CD4-positive, CD25-positive, alpha-beta regulatory T cell (primary cell): ENCODE results near the gene FCHSD2. TPM values are rescaled to one million over a fixed set of nuclear protein-coding genes. Genes with fewer than 3 reads are reported as not detected.

Source experiments
- ATAC-seq, 2 donors: fragments of 150-1000 bp; cut with Tn5 transposase; one replicate each; pipeline ENCODE4 v1.10.0; 2021; ENCODE audit warnings: low read depth in 2 of 2, moderate number of reproducible peaks in 2 of 2, moderate library complexity in 1 of 2
- DNase-seq, 3 donors: peaks; one replicate each; pipeline versions ENCODE4 v3.0.0 to v3.0.0-alpha.2; 2012 to 2022; ENCODE audit warnings: mixed read lengths in 1 of 3
- H3K27ac ChIP-seq: one replicate; pipeline ENCODE4 v1.7.0; 2013; ENCODE audit warnings: mild to moderate bottlenecking, low read length; ENCODE audit not compliant: insufficient read depth, poor library complexity, severe bottlenecking
- H3K27me3 ChIP-seq: one replicate; pipeline ENCODE4 v1.7.0; 2013; ENCODE audit warnings: low read length; ENCODE audit not compliant: control insufficient read depth, insufficient read depth
- H3K36me3 ChIP-seq: one replicate; pipeline ENCODE4 v1.7.0; 2013; ENCODE audit warnings: mild to moderate bottlenecking, low read length, moderate library complexity; ENCODE audit not compliant: control insufficient read depth, insufficient read depth
- H3K4me1 ChIP-seq: 2 replicates; pipeline ENCODE4 v1.7.0; 2013; ENCODE audit warnings: mild to moderate bottlenecking, low read length; ENCODE audit not compliant: insufficient read depth, control insufficient read depth, poor library complexity, severe bottlenecking
- H3K4me3 ChIP-seq: one replicate; pipeline ENCODE4 v1.7.0; 2013; ENCODE audit warnings: low read depth, mild to moderate bottlenecking, low read length, moderate library complexity
- H3K9me3 ChIP-seq, 2 experiments: 1 replicate in 1 of 2; 2 replicates in 1 of 2; pipeline ENCODE4 v1.7.0; 2013; ENCODE audit warnings: low read length in 2 of 2, mild to moderate bottlenecking in 1 of 2, moderate library complexity in 1 of 2; ENCODE audit not compliant: control insufficient read depth in 2 of 2
- H3K27ac Mint-ChIP-seq, 3 donors: one replicate each; pipeline ENCODE4 v1.8.0; 2020 to 2022; ENCODE audit warnings: mild to moderate bottlenecking in 3 of 3, mixed read lengths in 3 of 3, moderate library complexity in 2 of 3
- H3K27me3 Mint-ChIP-seq: one replicate; pipeline ENCODE4 v1.8.0; 2022; ENCODE audit warnings: mild to moderate bottlenecking, mixed read lengths
- H3K36me3 Mint-ChIP-seq: one replicate; pipeline ENCODE4 v1.8.0; 2020; ENCODE audit warnings: mixed read lengths
- H3K4me1 Mint-ChIP-seq, 4 donors: one replicate each; pipeline ENCODE4 v1.8.0; 2020 to 2022; ENCODE audit warnings: mixed read lengths in 4 of 4, mild to moderate bottlenecking in 1 of 4
- H3K4me3 Mint-ChIP-seq, 4 donors: one replicate each; pipeline ENCODE4 v1.8.0; 2020 to 2022; ENCODE audit warnings: mild to moderate bottlenecking in 4 of 4, mixed read lengths in 4 of 4, moderate library complexity in 3 of 4
- H3K9me3 Mint-ChIP-seq, 7 donors: one replicate each; pipeline ENCODE4 v1.8.0; 2020 to 2022; ENCODE audit warnings: mixed read lengths in 7 of 7, mild to moderate bottlenecking in 3 of 7, moderate library complexity in 2 of 7
- polyA plus RNA-seq, 4 donors: library from polyadenylated mRNA; unstranded; fragments of 300-500 nt; fragmentation: Illumina TruSeq; gene quantifications; one replicate each; pipeline ENCODE4 v1.2.3, GENCODE V29; 2021
- total RNA-seq: library from RNA; stranded (reverse); gene quantifications from one replicate; pipeline ENCODE4 v1.2.3, GENCODE V29; 2022

FCHSD2 gene
- total and polyA plus RNA-seq, 5 donors from 2014 or later, result 13.5 to 56.6 (median 19.6) TPM

DNA sequence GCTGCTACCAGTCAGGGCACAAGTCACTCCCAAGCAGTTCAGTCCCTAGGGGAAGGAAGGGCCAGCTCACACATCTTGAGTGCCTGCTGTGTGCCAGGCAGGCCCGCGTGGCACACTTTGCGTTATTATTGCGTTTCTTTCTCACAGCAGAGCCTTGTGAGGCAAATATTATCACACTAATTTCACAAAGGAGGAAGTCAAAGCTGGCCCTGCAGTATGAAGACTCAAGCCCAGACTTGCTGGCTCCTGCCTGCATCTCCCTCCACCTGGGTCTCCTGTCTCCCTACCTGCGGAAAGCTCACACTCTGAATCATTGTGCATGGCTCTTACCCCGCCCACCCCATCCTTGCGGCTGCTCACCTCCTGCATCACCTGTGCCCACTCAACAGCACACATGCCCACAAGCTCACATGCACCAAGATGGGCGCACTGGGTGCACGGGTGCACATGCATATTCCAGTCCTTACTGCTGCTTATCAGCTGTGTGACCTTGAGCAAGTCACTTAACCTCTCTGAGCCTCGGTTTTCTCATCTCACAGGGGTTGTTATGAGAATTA lies 44.3 kb upstream of the FCHSD2 start:
- Mint-ChIP-seq H3K4me3 (no peak overlapping the region), H3K27ac (no peak overlapping the region), H3K36me3 (no peaks in the 10 kb centered on the region), H3K9me3 (no peaks in the 10 kb centered on the region), H3K27me3 (peaks cover 14% of the 10 kb centered on the region), H3K4me1 (peaks cover 0 to 5% (median 4%) of the 10 kb centered on the region in 4 donors)
- no peak for ATAC-seq
- peaks cover 5% of the 10 kb centered on the region for H3K27me3 ChIP-seq
- H3K27ac ChIP-seq, result no peak overlapping the region
- no peaks in the 10 kb centered on the region for H3K4me1 ChIP-seq
- no peak overlapping the region for H3K4me3 ChIP-seq
- H3K9me3 ChIP-seq, result no peaks in the 10 kb centered on the region
- DNase-seq, result no peak
- H3K36me3 ChIP-seq, result no peaks in the 10 kb centered on the region

DNA sequence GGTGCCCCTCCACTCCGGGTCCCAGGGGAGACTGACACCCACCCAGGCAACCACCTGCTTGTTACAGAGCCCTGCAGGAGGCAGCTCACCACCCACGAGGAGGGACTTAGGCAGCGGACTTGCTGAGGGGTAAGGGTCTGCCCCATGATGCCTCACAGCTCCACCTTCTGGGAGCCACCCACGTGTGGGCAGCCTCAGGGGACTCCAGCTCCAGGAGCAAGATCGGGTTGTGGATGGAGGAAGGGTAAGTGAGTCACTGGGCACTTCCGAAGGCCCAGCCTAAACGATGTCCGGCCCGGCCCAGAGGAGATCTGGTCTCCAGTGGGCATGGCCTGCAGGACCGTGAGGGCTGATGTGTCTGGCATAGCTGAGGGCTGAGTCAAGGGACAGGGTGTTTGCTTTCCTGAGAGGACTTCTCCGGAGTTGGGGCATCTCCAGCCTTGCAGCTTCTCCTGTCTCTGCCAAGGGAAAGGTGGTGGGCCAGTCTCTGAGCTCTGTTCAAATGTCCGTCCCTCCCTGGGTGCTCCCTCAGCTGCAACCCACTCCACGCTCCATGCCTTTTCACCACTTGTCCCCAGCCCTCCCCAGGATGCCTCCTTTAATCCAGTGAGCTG lies 43.7 kb upstream of the FCHSD2 start:
- Mint-ChIP-seq H3K9me3 (no peaks in the 10 kb centered on the region), H3K4me1 (peaks cover 0 to 5% (median 4%) of the 10 kb centered on the region in 4 donors), H3K36me3 (no peaks in the 10 kb centered on the region), H3K27me3 (peaks cover 19% of the 10 kb centered on the region), H3K4me3 (no peak overlapping the region), H3K27ac (no peak overlapping the region)
- ATAC-seq (no peak), DNase-seq (no peak)
- no peaks in the 10 kb centered on the region for H3K36me3 ChIP-seq
- no peak overlapping the region for H3K4me3 ChIP-seq
- peaks cover 5% of the 10 kb centered on the region for H3K27me3 ChIP-seq
- H3K4me1 ChIP-seq, result no peaks in the 10 kb centered on the region
- H3K27ac ChIP-seq, result no peak overlapping the region
- H3K9me3 ChIP-seq, result no peaks in the 10 kb centered on the region

DNA sequence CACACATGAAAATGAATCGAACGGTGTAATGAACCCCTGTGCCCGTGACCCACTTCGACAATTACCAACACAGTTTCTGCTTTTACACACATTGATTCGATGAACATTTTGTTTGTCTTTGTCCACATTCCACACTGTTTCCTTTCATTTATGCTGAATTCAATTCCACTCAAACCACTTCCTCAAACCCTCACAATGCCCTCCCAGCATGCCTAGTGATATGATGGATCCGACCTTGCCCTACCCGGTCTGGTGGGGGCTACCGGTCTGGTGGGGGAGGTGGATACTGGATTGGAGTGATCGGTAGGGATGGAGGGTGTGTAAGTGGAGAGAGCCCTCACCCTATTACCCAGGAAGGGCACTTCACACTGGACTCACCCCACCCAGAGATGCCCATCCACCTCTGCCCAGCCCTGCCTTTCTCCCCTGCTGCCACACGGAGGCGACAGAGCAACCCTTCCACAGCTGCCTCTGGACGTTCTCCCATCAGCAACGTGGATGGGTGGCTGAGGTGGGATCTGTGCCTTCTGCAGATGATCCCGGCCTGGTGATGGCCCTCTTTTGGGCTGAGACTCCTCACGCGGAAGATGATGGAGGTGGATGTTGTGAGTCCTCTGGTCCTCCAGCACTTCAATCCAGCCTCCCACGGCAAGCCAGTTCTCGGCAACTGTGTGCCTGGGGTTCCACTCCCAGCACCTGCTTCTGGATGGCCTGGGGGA lies 43.0 kb upstream of the FCHSD2 start:
- peak; percentile 41 to 58 for ATAC-seq
- Histone ChIP-seq H3K27ac (no peak overlapping the region), H3K36me3 (no peaks in the 10 kb centered on the region), H3K4me3 (no peak overlapping the region), H3K27me3 (peaks cover 5% of the 10 kb centered on the region), H3K9me3 (no peaks in the 10 kb centered on the region), H3K4me1 (no peaks in the 10 kb centered on the region)
- DNase-seq, result peak; percentile 4 to 42 (median 17)
- Mint-ChIP-seq H3K4me1 (peaks cover 0 to 5% (median 4%) of the 10 kb centered on the region in 4 donors), H3K27me3 (peaks cover 19% of the 10 kb centered on the region), H3K27ac (no peak overlapping the region), H3K9me3 (no peaks in the 10 kb centered on the region), H3K36me3 (no peaks in the 10 kb centered on the region), H3K4me3 (no peak overlapping the region)

DNA sequence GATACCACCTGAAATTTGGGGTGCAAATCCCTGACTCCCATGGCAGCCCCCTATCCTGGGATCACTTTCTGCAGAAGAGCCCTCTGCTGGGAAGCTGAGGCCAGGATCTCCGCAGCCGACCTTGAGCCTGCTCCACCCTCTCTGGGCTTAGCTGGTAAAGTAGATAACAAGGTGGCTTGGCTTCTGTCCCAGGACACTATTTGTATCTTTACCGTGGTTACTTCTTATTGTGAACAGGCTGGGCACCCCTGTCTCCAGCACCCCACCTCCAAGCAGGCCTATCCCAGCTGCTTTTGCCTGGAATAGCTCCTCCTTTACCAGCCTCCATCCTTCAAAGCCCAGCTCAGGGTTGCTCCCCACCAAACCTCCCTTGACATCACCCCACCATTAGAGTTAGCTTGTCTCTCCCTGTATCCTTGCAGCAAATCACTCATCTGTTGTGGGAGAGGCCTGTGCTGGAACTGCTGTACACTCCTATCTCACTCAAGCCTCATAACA lies 40.8 kb upstream of the FCHSD2 start:
- Mint-ChIP-seq H3K4me1 (peaks cover 0 to 12% (median 8%) of the 10 kb centered on the region in 4 donors), H3K36me3 (no peaks in the 10 kb centered on the region), H3K27me3 (peaks cover 25% of the 10 kb centered on the region), H3K27ac (no peak overlapping the region), H3K9me3 (peaks cover 0 to 4% (median 0%) of the 10 kb centered on the region in 7 donors), H3K4me3 (no peak overlapping the region)
- H3K27ac ChIP-seq, result no peak overlapping the region
- H3K27me3 ChIP-seq, result peaks cover 5% of the 10 kb centered on the region
- no peaks in the 10 kb centered on the region for H3K4me1 ChIP-seq
- no peak for ATAC-seq
- no peak overlapping the region for H3K4me3 ChIP-seq
- no peak for DNase-seq
- no peaks in the 10 kb centered on the region for H3K9me3 ChIP-seq
- no peaks in the 10 kb centered on the region for H3K36me3 ChIP-seq

DNA sequence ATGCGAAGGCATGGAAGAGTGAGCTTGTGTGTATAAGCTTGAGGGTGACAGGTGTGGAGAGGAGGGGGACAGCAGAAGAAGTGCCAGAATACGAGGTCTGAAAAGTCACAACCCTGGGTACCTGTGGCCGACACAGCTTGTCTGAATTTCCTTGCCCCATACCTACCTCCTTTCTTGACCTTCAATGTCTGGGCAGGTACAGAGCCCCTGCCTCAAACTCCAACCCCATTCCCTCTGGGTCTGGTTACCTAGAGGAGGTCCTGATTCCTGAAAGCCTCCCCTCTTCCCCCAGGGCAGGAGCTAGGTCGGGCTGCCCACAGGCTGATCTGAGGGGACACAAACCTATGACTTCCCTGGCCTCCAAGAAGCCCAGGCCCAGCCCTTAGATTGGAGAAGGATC lies 36.6 kb upstream of the FCHSD2 start:
- Mint-ChIP-seq H3K27ac (no peak overlapping the region), H3K4me3 (no peak overlapping the region), H3K27me3 (peaks cover 11% of the 10 kb centered on the region), H3K4me1 (peaks cover 0 to 18% (median 11%) of the 10 kb centered on the region in 4 donors), H3K9me3 (peaks cover 0 to 4% (median 0%) of the 10 kb centered on the region in 7 donors), H3K36me3 (no peaks in the 10 kb centered on the region)
- DNase-seq (no peak), ATAC-seq (no peak)
- Histone ChIP-seq H3K4me1 (no peaks in the 10 kb centered on the region), H3K36me3 (no peaks in the 10 kb centered on the region), H3K27me3 (peaks cover 3% of the 10 kb centered on the region), H3K27ac (no peak overlapping the region), H3K4me3 (no peak overlapping the region), H3K9me3 (no peaks in the 10 kb centered on the region)

DNA sequence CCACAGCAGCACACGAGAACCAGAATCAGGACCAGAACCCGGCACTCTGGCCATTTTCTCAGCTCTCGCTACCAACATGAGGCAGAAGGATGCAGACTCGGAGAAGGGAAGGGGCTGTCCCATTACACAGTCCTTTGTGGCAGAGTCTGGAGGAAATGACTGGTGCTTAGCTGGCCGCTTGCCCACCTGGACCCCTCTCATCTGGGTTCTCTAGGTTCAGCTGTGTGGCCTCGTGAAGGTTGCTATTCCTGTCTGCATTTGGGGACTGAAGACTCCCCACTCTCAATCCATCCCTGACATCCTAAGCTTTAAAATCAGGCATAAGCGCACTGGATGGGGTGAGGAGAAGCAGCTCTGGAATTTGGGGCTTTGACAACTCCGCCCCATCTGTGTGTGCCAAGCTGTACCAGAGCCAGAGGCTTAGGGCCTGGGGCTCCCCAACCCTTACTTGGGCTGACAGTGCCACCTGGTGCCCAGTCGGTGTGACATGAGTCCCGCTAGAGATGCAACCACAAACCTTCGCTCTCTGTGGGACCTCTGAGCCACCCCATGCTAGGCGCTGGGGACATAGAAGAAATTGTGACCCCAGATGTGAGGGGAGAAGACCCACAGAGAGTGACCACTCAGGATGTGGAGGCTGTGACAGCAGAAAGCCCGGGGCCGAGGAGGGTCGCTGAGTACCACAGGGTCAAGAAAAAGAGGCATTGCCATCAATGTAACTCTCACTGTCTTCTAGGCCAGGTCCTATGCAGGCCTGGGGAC lies 35.8 kb upstream of the FCHSD2 start:
- peak overlapping the region in 1 of 3 donors; percentile 25 for H3K27ac Mint-ChIP-seq
- Histone ChIP-seq H3K27me3 (peaks cover 3% of the 10 kb centered on the region), H3K27ac (no peak overlapping the region), H3K4me3 (no peak overlapping the region), H3K9me3 (no peaks in the 10 kb centered on the region), H3K4me1 (no peaks in the 10 kb centered on the region), H3K36me3 (no peaks in the 10 kb centered on the region)
- DNase-seq (peak; percentile 61 to 84 (median 76)), ATAC-seq (peak; percentile 95)
- H3K4me1 Mint-ChIP-seq, result peaks cover 0 to 18% (median 11%) of the 10 kb centered on the region in 4 donors
- H3K27me3 Mint-ChIP-seq, result peaks cover 11% of the 10 kb centered on the region
- H3K36me3 Mint-ChIP-seq, result no peaks in the 10 kb centered on the region
- H3K9me3 Mint-ChIP-seq, result peaks cover 0 to 4% (median 0%) of the 10 kb centered on the region in 7 donors
- H3K4me3 Mint-ChIP-seq, result no peak overlapping the region

DNA sequence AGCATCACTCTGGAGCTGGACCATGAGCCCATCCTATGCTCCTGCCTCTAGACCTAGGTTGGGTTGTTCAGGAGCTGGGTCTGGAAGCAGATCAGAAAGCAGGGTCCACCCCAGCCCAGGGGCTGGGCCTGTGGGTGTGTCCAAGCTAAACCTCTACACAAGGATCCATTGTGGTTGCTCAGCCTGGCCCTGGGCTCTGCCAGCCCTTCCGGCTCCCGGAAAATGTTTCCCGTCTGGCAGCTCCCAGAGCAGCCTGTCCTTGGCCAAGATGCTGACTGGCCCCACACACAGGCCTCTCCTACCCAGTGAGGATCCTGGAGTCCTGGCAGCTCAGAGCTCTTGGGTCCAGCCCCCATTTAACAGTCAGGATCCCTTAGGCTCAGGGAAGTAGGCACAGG lies 35.3 kb upstream of the FCHSD2 start:
- Mint-ChIP-seq H3K36me3 (no peaks in the 10 kb centered on the region), H3K4me1 (peaks cover 0 to 18% (median 11%) of the 10 kb centered on the region in 4 donors), H3K4me3 (no peak overlapping the region), H3K9me3 (peaks cover 0 to 4% (median 0%) of the 10 kb centered on the region in 7 donors), H3K27ac (no peak overlapping the region), H3K27me3 (peaks cover 11% of the 10 kb centered on the region)
- DNase-seq (no peak), ATAC-seq (no peak)
- no peaks in the 10 kb centered on the region for H3K27me3 ChIP-seq
- H3K4me3 ChIP-seq, result no peak overlapping the region
- H3K4me1 ChIP-seq, result no peaks in the 10 kb centered on the region
- no peaks in the 10 kb centered on the region for H3K36me3 ChIP-seq
- no peak overlapping the region for H3K27ac ChIP-seq
- no peaks in the 10 kb centered on the region for H3K9me3 ChIP-seq
